ENCODE data around the gene ZBTB42.

ZBTB42 gene

GRCh38 chr14:104844306-104845032, 43.6 kb downstream of the ZBTB42 start:
- no peak for TF ChIP-seq CTCF (IDR thresholded peaks at IDR 0.05)

GRCh38 chr14:104845033-104845666, 44.2 kb downstream of the ZBTB42 start:
- TF ChIP-seq CTCF (IDR thresholded peaks at IDR 0.05): no peak

- TF ChIP-seq CTCF (IDR thresholded peaks at IDR 0.05): no peak
Observed at GRCh38 chr14:104845834-104846441, 45.0 kb downstream of the ZBTB42 start.

GRCh38 chr14:104852280-104852663, 51.4 kb downstream of the ZBTB42 start:
- no peak for TF ChIP-seq CTCF (IDR thresholded peaks at IDR 0.05)

Measured in LNCAP (cell line).